Subcutaneous adipose tissue (tissue), 4 donors: ENCODE data around the gene CEACAM18. TPM values are rescaled to one million over a fixed set of nuclear protein-coding genes. Genes with fewer than 3 reads are reported as not detected.

ENCODE experiments used
- CTCF ChIP-seq: fragments of 450-650 bp; IDR thresholded peaks from one replicate; pipeline ENCODE4 v1.5.1; 2016; ENCODE audit warnings: low read depth, mild to moderate bottlenecking, control low read depth, antibody characterized with exemption, moderate library complexity
- total RNA-seq, 4 donors: library from RNA; depleted of rRNA; stranded (reverse); fragments of >200 nt; gene quantifications; one replicate each; pipeline ENCODE4 v1.1.0, GENCODE V29; 2016

The CEACAM18 gene
- total RNA-seq, 4 donors from 2014 or later = not detected

GRCh38 chr19:51440846-51441409 lies 37.4 kb upstream of the CEACAM18 start:
- TF ChIP-seq CTCF = no peak

GRCh38 chr19:51441410-51442390 lies 36.6 kb upstream of the CEACAM18 start:
- no peak for TF ChIP-seq CTCF

- TF ChIP-seq CTCF = no peak
Observed at GRCh38 chr19:51448011-51448410, 30.3 kb upstream of the CEACAM18 start.

- TF ChIP-seq CTCF = no peak
Observed at GRCh38 chr19:51448411-51449016, 29.8 kb upstream of the CEACAM18 start.

- no peak for TF ChIP-seq CTCF
Observed at GRCh38 chr19:51450730-51451307, 27.5 kb upstream of the CEACAM18 start.

- no peak for TF ChIP-seq CTCF
Observed at GRCh38 chr19:51456541-51457290, 21.6 kb upstream of the CEACAM18 start.
